ENCODE measurements around the gene MYO15B. TPM values are rescaled to one million over a fixed set of nuclear protein-coding genes. Genes with fewer than 3 reads are reported as not detected.

MYO15B gene
- total and polyA plus RNA-seq, 2 donors (not counting 1 experiment from before 2014, with no cell fraction given): 0.49 to 14.4 TPM

DNA sequence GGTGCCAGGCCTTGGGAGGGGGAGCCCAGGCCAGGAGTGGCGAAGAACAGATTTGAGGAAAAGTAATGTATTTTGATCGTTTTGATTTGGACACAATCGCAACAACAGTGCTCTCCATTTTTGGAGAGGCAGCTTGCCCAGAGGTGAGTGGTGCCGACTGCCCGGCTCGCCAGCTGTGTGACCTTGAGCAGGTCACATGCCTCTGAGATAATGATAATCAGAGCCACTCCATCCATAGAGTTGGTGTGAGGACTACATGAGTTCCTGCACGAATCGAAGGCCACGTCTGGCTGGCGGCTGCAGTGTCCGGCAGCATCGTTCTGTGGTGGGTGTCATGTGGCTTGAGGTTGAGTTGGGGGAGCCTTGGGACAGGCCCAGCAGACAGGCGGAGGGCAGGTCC lies 41.4 kb upstream of the MYO15B start:
- DNase-seq (ENCODE audit: low read depth in 2 of 2): no peak
- Histone ChIP-seq H3K27ac (ENCODE audit: insufficient read depth, low read length) (no peak overlapping the region), H3K79me2 (ENCODE audit: control insufficient read depth, insufficient read depth, low read length) (no peaks in the 10 kb centered on the region), H2AFZ (ENCODE audit: low read length) (no peak overlapping the region), H3K36me3 (ENCODE audit: control insufficient read depth, insufficient read depth, low read length) (no peaks in the 10 kb centered on the region), H3K9ac (ENCODE audit: insufficient read depth, low read length) (no peak overlapping the region), H3K4me2 (ENCODE audit: extremely low read depth, insufficient read depth, low read length) (no peak overlapping the region), H4K20me1 (ENCODE audit: control insufficient read depth, extremely low read depth, insufficient read depth, low read length) (no peaks in the 10 kb centered on the region), H3K9me3 (ENCODE audit: control insufficient read depth, insufficient read depth, low read depth, low read length) (no peaks in the 10 kb centered on the region), H3K27me3 (ENCODE audit: control insufficient read depth, insufficient read depth, low read length) (peaks cover 4% of the 10 kb centered on the region), H3K4me3 (replicated peaks in 1 of 4; ENCODE audit: control extremely low read depth in 1 of 4, insufficient read depth in 1 of 4, low read depth in 3 of 4, low read length in 4 of 4) (no peak overlapping the region), H3K4me1 (ENCODE audit: control insufficient read depth, extremely low read depth, insufficient read depth, low read length) (no peaks in the 10 kb centered on the region)
- TF ChIP-seq, protein P1, sequence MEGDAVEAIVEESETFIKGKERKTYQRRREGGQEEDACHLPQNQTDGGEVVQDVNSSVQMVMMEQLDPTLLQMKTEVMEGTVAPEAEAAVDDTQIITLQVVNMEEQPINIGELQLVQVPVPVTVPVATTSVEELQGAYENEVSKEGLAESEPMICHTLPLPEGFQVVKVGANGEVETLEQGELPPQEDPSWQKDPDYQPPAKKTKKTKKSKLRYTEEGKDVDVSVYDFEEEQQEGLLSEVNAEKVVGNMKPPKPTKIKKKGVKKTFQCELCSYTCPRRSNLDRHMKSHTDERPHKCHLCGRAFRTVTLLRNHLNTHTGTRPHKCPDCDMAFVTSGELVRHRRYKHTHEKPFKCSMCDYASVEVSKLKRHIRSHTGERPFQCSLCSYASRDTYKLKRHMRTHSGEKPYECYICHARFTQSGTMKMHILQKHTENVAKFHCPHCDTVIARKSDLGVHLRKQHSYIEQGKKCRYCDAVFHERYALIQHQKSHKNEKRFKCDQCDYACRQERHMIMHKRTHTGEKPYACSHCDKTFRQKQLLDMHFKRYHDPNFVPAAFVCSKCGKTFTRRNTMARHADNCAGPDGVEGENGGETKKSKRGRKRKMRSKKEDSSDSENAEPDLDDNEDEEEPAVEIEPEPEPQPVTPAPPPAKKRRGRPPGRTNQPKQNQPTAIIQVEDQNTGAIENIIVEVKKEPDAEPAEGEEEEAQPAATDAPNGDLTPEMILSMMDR (conservative IDR thresholded peaks at IDR 0.05 in 1 of 2, IDR thresholded peaks at IDR 0.05 in 1 of 2; ENCODE audit: low read depth in 1 of 2, low read length in 2 of 2): no peak

DNA sequence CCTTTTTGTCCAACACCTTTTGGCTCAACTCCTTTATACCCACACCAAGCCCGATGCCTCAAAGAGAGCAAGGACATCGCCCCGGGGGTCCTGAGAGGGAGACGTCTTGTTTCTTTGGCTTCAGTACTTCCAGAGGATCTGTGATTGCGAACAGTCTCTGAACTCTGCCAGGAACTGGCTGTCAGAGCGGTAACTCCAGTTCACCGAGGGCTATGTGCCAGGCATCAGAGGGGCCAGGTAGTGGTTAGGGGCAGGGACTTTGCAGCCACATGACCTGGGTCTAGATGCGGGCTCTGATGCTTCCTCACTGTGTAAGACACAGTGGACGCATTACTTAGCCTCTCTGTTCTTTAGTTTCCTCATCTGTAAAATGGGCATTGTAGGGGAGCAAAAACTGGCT lies 40.5 kb upstream of the MYO15B start:
- Histone ChIP-seq H3K36me3 (ENCODE audit: control insufficient read depth, insufficient read depth, low read length) (no peaks in the 10 kb centered on the region), H3K79me2 (ENCODE audit: control insufficient read depth, insufficient read depth, low read length) (no peaks in the 10 kb centered on the region), H3K9me3 (ENCODE audit: control insufficient read depth, insufficient read depth, low read depth, low read length) (no peaks in the 10 kb centered on the region), H3K27ac (ENCODE audit: insufficient read depth, low read length) (no peak overlapping the region), H4K20me1 (ENCODE audit: control insufficient read depth, extremely low read depth, insufficient read depth, low read length) (no peaks in the 10 kb centered on the region), H3K27me3 (ENCODE audit: control insufficient read depth, insufficient read depth, low read length) (peaks cover 4% of the 10 kb centered on the region), H3K4me1 (ENCODE audit: control insufficient read depth, extremely low read depth, insufficient read depth, low read length) (no peaks in the 10 kb centered on the region), H3K4me3 (replicated peaks in 1 of 4; ENCODE audit: control extremely low read depth in 1 of 4, insufficient read depth in 1 of 4, low read depth in 3 of 4, low read length in 4 of 4) (no peak overlapping the region), H3K4me2 (ENCODE audit: extremely low read depth, insufficient read depth, low read length) (no peak overlapping the region), H3K9ac (ENCODE audit: insufficient read depth, low read length) (no peak overlapping the region), H2AFZ (ENCODE audit: low read length) (no peak overlapping the region)
- no peak for TF ChIP-seq EZH2 (IDR thresholded peaks at IDR 0.05; ENCODE audit: low read length, missing control alignments)
- TF ChIP-seq, protein P1 (conservative IDR thresholded peaks at IDR 0.05 in 1 of 2, IDR thresholded peaks at IDR 0.05 in 1 of 2; ENCODE audit: low read depth in 1 of 2, low read length in 2 of 2): no peak
- DNase-seq (ENCODE audit: low read depth in 2 of 2): no peak

DNA sequence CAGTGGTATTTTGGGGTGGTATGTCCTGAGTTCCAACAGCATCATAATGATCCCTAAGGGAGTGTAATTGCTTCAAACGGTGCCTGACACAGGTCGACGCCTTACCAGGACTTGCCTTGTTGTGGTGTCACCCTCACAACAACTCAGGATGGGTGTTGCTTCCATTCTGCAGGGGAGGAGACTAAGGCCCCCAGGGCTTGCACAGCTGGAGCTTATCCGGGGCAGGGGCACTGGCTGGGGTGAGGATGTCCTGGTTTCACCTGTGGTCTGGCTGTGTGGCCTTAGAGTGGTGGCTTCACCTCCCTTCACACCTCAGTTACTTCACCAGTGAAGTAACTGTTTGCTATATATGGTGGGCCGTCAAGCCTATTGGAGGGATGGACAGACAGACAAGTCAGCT lies 38.8 kb upstream of the MYO15B start:
- Histone ChIP-seq H3K27ac (ENCODE audit: insufficient read depth, low read length) (no peak overlapping the region), H2AFZ (ENCODE audit: low read length) (no peak overlapping the region), H3K9ac (ENCODE audit: insufficient read depth, low read length) (no peak overlapping the region), H3K4me1 (ENCODE audit: control insufficient read depth, extremely low read depth, insufficient read depth, low read length) (no peaks in the 10 kb centered on the region), H3K36me3 (ENCODE audit: control insufficient read depth, insufficient read depth, low read length) (no peaks in the 10 kb centered on the region), H3K4me2 (ENCODE audit: extremely low read depth, insufficient read depth, low read length) (no peak overlapping the region), H3K9me3 (ENCODE audit: control insufficient read depth, insufficient read depth, low read depth, low read length) (no peaks in the 10 kb centered on the region), H4K20me1 (ENCODE audit: control insufficient read depth, extremely low read depth, insufficient read depth, low read length) (no peaks in the 10 kb centered on the region), H3K79me2 (ENCODE audit: control insufficient read depth, insufficient read depth, low read length) (no peaks in the 10 kb centered on the region), H3K4me3 (replicated peaks in 1 of 4; ENCODE audit: control extremely low read depth in 1 of 4, insufficient read depth in 1 of 4, low read depth in 3 of 4, low read length in 4 of 4) (no peak overlapping the region), H3K27me3 (ENCODE audit: control insufficient read depth, insufficient read depth, low read length) (peaks cover 4% of the 10 kb centered on the region)
- TF ChIP-seq EZH2 (IDR thresholded peaks at IDR 0.05; ENCODE audit: low read length, missing control alignments): no peak
- TF ChIP-seq, protein P1 (conservative IDR thresholded peaks at IDR 0.05 in 1 of 2, IDR thresholded peaks at IDR 0.05 in 1 of 2; ENCODE audit: low read depth in 1 of 2, low read length in 2 of 2): no peak
- no peak for DNase-seq (ENCODE audit: low read depth in 2 of 2)
